Astrocyte (in vitro differentiated cells and primary cell): ENCODE measurements around the gene BTBD1.

Experiments used
- CTCF ChIP-seq: IDR thresholded peaks from 2 replicates; pipeline ENCODE4 v1.5.1; 2011; ENCODE audit warnings: low read depth, mild to moderate bottlenecking, inconsistent platforms, low read length, moderate library complexity; ENCODE audit not compliant: insufficient read depth
- EZH2 ChIP-seq: IDR thresholded peaks from 2 replicates; pipeline ENCODE4 v1.6.1; 2012; ENCODE audit warnings: mild to moderate bottlenecking, low read length, inconsistent platforms; ENCODE audit not compliant: insufficient read depth

- TF ChIP-seq EZH2 (no peak), CTCF (no peak)
Measured at GRCh38 chr15:82995938-82996337, 71.1 kb downstream of the BTBD1 start.
